Neural progenitor cell (in vitro differentiated cells): Measurements from ENCODE around the gene TRMT1. TPM values are rescaled to one million over a fixed set of nuclear protein-coding genes. Genes with fewer than 3 reads are reported as not detected.

ENCODE experiments used
- DNase-seq: peaks from one replicate; pipeline ENCODE4 v3.0.0-alpha.2; 2016; ENCODE audit warnings: low spot score
- H2AFZ ChIP-seq: fragments of 200-600 bp; sonication (generic); replicated peaks from 2 replicates; pipeline ENCODE4 v1.6.1; 2016; ENCODE audit warnings: antibody characterized with exemption
- H3F3A ChIP-seq: fragments of 200-600 bp; sonication (generic); 2 replicates; pipeline ENCODE4 v1.6.1; 2016; ENCODE audit warnings: antibody characterized with exemption, low read depth
- H3K27ac ChIP-seq: fragments of 200-600 bp; sonication (generic); 2 replicates; pipeline ENCODE4 v1.5.1; 2016; ENCODE audit warnings: mild to moderate bottlenecking
- H3K27me3 ChIP-seq: fragments of 200-600 bp; sonication (generic); 2 replicates; pipeline ENCODE4 v1.6.1; 2016; ENCODE audit warnings: mild to moderate bottlenecking, moderate library complexity
- H3K36me3 ChIP-seq: fragments of 200-600 bp; sonication (generic); 2 replicates; pipeline ENCODE4 v1.5.1; 2016
- H3K4me1 ChIP-seq: fragments of 200-600 bp; sonication (generic); 2 replicates; pipeline ENCODE4 v1.6.1; 2016; ENCODE audit warnings: mixed run types
- H3K4me2 ChIP-seq: fragments of 200-600 bp; sonication (generic); 2 replicates; pipeline ENCODE4 v1.6.1; 2016
- H3K4me3 ChIP-seq: fragments of 200-600 bp; sonication (generic); 2 replicates; pipeline ENCODE4 v1.5.1; 2016
- H3K79me2 ChIP-seq: fragments of 200-600 bp; sonication (generic); 2 replicates; pipeline ENCODE4 v1.6.1; 2016; ENCODE audit warnings: low read depth
- H3K9ac ChIP-seq: fragments of 200-600 bp; sonication (generic); 2 replicates; pipeline ENCODE4 v1.6.1; 2016
- H3K9me3 ChIP-seq: fragments of 200-600 bp; sonication (generic); 2 replicates; pipeline ENCODE4 v1.5.1; 2016; ENCODE audit warnings: low read depth
- H4K20me1 ChIP-seq: fragments of 200-600 bp; sonication (generic); 2 replicates; pipeline ENCODE4 v1.6.1; 2016; ENCODE audit warnings: low read depth
- H3K27ac Mint-ChIP-seq: 3 replicates; pipeline ENCODE4 v1.8.0; 2021; ENCODE audit warnings: mixed read lengths
- H3K27me3 Mint-ChIP-seq: 2 replicates; pipeline ENCODE4 v1.8.0; 2022; ENCODE audit warnings: low read depth, mild to moderate bottlenecking, inconsistent platforms, moderate library complexity, mixed read lengths; ENCODE audit not compliant: insufficient read depth
- H3K36me3 Mint-ChIP-seq: 3 replicates; pipeline ENCODE4 v1.8.0; 2021; ENCODE audit warnings: mixed read lengths
- H3K4me1 Mint-ChIP-seq: 3 replicates; pipeline ENCODE4 v1.8.0; 2021; ENCODE audit warnings: mixed read lengths
- H3K4me3 Mint-ChIP-seq: 3 replicates; pipeline ENCODE4 v1.8.0; 2021; ENCODE audit warnings: mild to moderate bottlenecking, moderate library complexity, mixed read lengths
- H3K9me3 Mint-ChIP-seq: 3 replicates; pipeline ENCODE4 v1.8.0; 2020; ENCODE audit warnings: mixed read lengths
- EZH2 ChIP-seq: fragments of 200-600 bp; sonication (generic); IDR thresholded peaks from 2 replicates; pipeline ENCODE4 v1.6.1; 2017; ENCODE audit warnings: antibody characterized with exemption, mild to moderate bottlenecking, moderate library complexity
- EZH2phosphoT487 ChIP-seq: fragments of 200-600 bp; sonication (generic); IDR thresholded peaks from 2 replicates; pipeline ENCODE4 v1.6.1; 2017; ENCODE audit warnings: antibody characterized with exemption
- total RNA-seq: library from RNA; depleted of rRNA; stranded (reverse); fragments of >200 nt; gene quantifications from 2 replicates; pipeline ENCODE4 v1.2.3, GENCODE V29; 2015; ENCODE audit warnings: low replicate concordance
- TF ChIP-seq, protein P1 (sequence below): fragments of 200-600 bp; sonication (generic); IDR thresholded peaks from 2 replicates; pipeline ENCODE4 v1.5.1; 2017; ENCODE audit warnings: antibody characterized with exemption, mild to moderate bottlenecking

Gene TRMT1
- total RNA-seq, 1 donor from 2014 or later, result 30.2 TPM

DNA sequence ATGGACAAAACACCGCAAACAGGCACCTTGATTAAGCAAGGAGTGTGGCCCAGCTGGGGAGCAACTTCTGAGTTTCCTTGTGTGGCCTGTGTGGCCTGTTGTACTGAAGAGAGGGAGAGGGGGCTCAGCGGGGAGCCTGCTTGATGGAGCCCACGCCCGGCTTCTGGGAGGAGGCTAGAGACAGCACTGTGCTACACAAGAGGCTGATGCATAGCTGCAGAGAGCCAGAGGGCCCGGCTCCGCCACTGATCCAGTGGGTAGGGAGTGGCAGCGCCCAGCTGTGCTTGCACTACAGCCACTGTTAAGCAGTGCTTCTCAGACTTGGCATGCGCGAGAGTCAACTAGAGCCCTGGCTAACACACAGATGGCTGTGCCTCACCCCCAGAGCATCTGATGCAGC, 32.9 kb downstream of the TRMT1 start:
- Histone ChIP-seq H3K4me3 (no peak overlapping the region), H3K9ac (no peak overlapping the region), H3K9me3 (no peaks in the 10 kb centered on the region), H4K20me1 (no peaks in the 10 kb centered on the region), H2AFZ (no peak overlapping the region), H3K27me3 (peaks cover 11% of the 10 kb centered on the region), H3K79me2 (no peaks in the 10 kb centered on the region), H3K27ac (no peak overlapping the region), H3K4me1 (peaks cover 31% of the 10 kb centered on the region), H3F3A (peaks cover 5% of the 10 kb centered on the region), H3K36me3 (no peaks in the 10 kb centered on the region), H3K4me2 (no peak overlapping the region)
- TF ChIP-seq, protein P1, sequence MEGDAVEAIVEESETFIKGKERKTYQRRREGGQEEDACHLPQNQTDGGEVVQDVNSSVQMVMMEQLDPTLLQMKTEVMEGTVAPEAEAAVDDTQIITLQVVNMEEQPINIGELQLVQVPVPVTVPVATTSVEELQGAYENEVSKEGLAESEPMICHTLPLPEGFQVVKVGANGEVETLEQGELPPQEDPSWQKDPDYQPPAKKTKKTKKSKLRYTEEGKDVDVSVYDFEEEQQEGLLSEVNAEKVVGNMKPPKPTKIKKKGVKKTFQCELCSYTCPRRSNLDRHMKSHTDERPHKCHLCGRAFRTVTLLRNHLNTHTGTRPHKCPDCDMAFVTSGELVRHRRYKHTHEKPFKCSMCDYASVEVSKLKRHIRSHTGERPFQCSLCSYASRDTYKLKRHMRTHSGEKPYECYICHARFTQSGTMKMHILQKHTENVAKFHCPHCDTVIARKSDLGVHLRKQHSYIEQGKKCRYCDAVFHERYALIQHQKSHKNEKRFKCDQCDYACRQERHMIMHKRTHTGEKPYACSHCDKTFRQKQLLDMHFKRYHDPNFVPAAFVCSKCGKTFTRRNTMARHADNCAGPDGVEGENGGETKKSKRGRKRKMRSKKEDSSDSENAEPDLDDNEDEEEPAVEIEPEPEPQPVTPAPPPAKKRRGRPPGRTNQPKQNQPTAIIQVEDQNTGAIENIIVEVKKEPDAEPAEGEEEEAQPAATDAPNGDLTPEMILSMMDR, result no peak
- no peak for TF ChIP-seq EZH2
- no peak for TF ChIP-seq EZH2phosphoT487
- H3K4me1 Mint-ChIP-seq, result peaks cover 28% of the 10 kb centered on the region
- H3K36me3 Mint-ChIP-seq, result no peaks in the 10 kb centered on the region
- no peak for DNase-seq
- no peak overlapping the region for H3K27ac Mint-ChIP-seq
- no peak overlapping the region for H3K4me3 Mint-ChIP-seq
- peaks cover 36% of the 10 kb centered on the region for H3K27me3 Mint-ChIP-seq
- H3K9me3 Mint-ChIP-seq, result no peaks in the 10 kb centered on the region

- Mint-ChIP-seq H3K27ac (no peak overlapping the region), H3K27me3 (peaks cover 33% of the 10 kb centered on the region), H3K9me3 (no peaks in the 10 kb centered on the region), H3K4me3 (peak overlapping the region; percentile 42), H3K36me3 (no peaks in the 10 kb centered on the region), H3K4me1 (peaks cover 29% of the 10 kb centered on the region)
- H3K36me3 ChIP-seq, result no peaks in the 10 kb centered on the region
- H3K4me2 ChIP-seq, result peak overlapping the region; percentile 11
- H3K4me3 ChIP-seq, result no peak overlapping the region
- no peaks in the 10 kb centered on the region for H3K79me2 ChIP-seq
- no peak overlapping the region for H3K27ac ChIP-seq
- no peak overlapping the region for H3K9ac ChIP-seq
- H4K20me1 ChIP-seq, result no peaks in the 10 kb centered on the region
- peak overlapping the region; percentile 32 for H2AFZ ChIP-seq
- H3K9me3 ChIP-seq, result no peaks in the 10 kb centered on the region
- peaks cover 5% of the 10 kb centered on the region for H3F3A ChIP-seq
- DNase-seq, result no peak
- TF ChIP-seq EZH2phosphoT487, result no peak
- no peak for TF ChIP-seq EZH2
- TF ChIP-seq, protein P1, result no peak
- H3K4me1 ChIP-seq, result peaks cover 37% of the 10 kb centered on the region
- H3K27me3 ChIP-seq, result peaks cover 11% of the 10 kb centered on the region
Observed at GRCh38 chr19:13083008-13083404, 33.5 kb downstream of the TRMT1 start.

DNA sequence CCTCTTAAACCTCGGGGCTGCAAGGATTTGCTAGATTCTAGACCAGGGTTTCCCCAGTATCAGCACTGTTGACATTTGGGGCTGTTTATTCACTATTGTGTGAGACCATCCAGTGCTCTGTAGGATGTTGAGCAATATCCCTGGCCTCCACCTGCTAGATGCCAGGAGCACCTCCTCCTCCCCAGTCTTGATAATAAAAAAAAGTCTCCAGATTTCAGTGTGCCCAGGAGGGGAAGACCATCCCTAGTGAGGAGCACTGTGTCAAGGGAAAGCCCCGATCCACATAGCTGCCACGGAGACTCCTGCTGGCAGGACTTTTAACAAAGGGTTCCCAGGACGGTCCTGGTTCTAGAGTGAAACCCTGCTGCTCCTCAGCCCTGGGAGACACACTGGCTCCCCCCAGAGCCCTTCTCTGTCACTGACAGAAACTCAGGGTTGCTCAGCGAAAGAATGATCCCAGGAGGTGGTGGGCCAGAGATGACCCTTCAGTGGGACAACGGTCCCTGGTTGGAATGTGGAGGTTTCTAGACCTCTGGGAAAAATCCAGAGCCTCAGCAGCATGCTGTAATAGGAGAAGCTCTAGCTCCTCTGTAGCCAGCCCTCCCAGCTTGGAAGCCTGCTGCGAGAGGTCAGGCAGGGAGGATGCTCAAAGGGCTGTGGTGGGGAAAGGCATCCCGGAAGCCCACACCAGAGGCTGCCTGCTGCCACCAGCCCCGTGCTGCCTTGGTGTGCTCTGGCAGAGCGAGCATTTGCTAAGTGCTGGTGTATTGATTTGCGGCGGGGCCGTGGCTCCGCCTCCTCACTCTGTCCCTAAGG, 34.1 kb downstream of the TRMT1 start:
- no peak overlapping the region for H3K4me3 Mint-ChIP-seq
- no peaks in the 10 kb centered on the region for H3K36me3 Mint-ChIP-seq
- Histone ChIP-seq H3K27ac (no peak overlapping the region), H3K4me1 (peaks cover 43% of the 10 kb centered on the region), H2AFZ (peak overlapping the region; percentile 32), H3K79me2 (no peaks in the 10 kb centered on the region), H3K4me3 (no peak overlapping the region), H3K9me3 (no peaks in the 10 kb centered on the region), H3K27me3 (peaks cover 11% of the 10 kb centered on the region), H3K4me2 (peak overlapping the region; percentile 11), H3K36me3 (no peaks in the 10 kb centered on the region), H3K9ac (no peak overlapping the region), H3F3A (peaks cover 5% of the 10 kb centered on the region), H4K20me1 (no peaks in the 10 kb centered on the region)
- H3K4me1 Mint-ChIP-seq, result peaks cover 33% of the 10 kb centered on the region
- H3K27me3 Mint-ChIP-seq, result peaks cover 38% of the 10 kb centered on the region
- H3K27ac Mint-ChIP-seq, result no peak overlapping the region
- TF ChIP-seq EZH2, result no peak
- TF ChIP-seq, protein P1, result peak; percentile 34
- no peak for TF ChIP-seq EZH2phosphoT487
- DNase-seq, result peak; percentile 74
- no peaks in the 10 kb centered on the region for H3K9me3 Mint-ChIP-seq
